Smooth muscle cell (in vitro differentiated cells): ENCODE measurements around the gene CALN1. TPM values are rescaled to one million over a fixed set of nuclear protein-coding genes. Genes with fewer than 3 reads are reported as not detected.

Experiments used
- DNase-seq: peaks from one replicate; lab custom pipeline; 2025; ENCODE audit not compliant: unreplicated experiment; lab: John Stamatoyannopoulos, UW
- H2AFZ ChIP-seq: fragments of 200-600 bp; sonication (generic); 2 replicates; pipeline ENCODE4 v1.6.0; 2016; ENCODE audit warnings: antibody characterized with exemption, low read depth, mild to moderate bottlenecking
- H3F3A ChIP-seq: fragments of 200-600 bp; sonication (generic); 2 replicates; pipeline ENCODE4 v1.6.0; 2017; ENCODE audit warnings: antibody characterized with exemption, low read depth
- H3K27ac ChIP-seq: fragments of 200-600 bp; sonication (generic); 2 replicates; pipeline ENCODE4 v1.5.1; 2016; ENCODE audit warnings: low read depth, mild to moderate bottlenecking
- H3K27me3 ChIP-seq: fragments of 200-600 bp; sonication (generic); 2 replicates; pipeline ENCODE4 v1.6.1; 2016; ENCODE audit warnings: low read depth, mild to moderate bottlenecking
- H3K36me3 ChIP-seq: fragments of 200-600 bp; sonication (generic); 2 replicates; pipeline ENCODE4 v1.5.1; 2016; ENCODE audit warnings: low read depth
- H3K4me1 ChIP-seq: fragments of 200-600 bp; sonication (generic); 2 replicates; pipeline ENCODE4 v1.5.1; 2016; ENCODE audit warnings: low read depth
- H3K4me2 ChIP-seq: fragments of 200-600 bp; sonication (generic); 2 replicates; pipeline ENCODE4 v1.6.0; 2016; ENCODE audit warnings: mild to moderate bottlenecking
- H3K4me3 ChIP-seq: fragments of 200-600 bp; sonication (generic); 2 replicates; pipeline ENCODE4 v1.5.1; 2016; ENCODE audit warnings: mild to moderate bottlenecking
- H3K79me2 ChIP-seq: fragments of 200-600 bp; sonication (generic); 2 replicates; pipeline ENCODE4 v1.6.0; 2016; ENCODE audit warnings: low read depth, mild to moderate bottlenecking
- H3K9ac ChIP-seq: fragments of 200-600 bp; sonication (generic); 2 replicates; pipeline ENCODE4 v1.6.0; 2016; ENCODE audit warnings: low read depth
- H3K9me3 ChIP-seq: fragments of 200-600 bp; sonication (generic); replicated peaks from 2 replicates; pipeline ENCODE4 v1.5.1; 2016; ENCODE audit warnings: low read depth
- H4K20me1 ChIP-seq: fragments of 200-600 bp; sonication (generic); 2 replicates; pipeline ENCODE4 v1.6.0; 2016; ENCODE audit warnings: low read depth
- WGBS: methylation state at CpG from one replicate; pipeline ENCODE4 v1.1.7; 2016; ENCODE audit warnings: low lambda C conversion rate; 5-methylcytosine and 5-hydroxymethylcytosine counted together
- polyA plus RNA-seq: library from polyadenylated mRNA; unstranded; fragments of >200 nt; fragmentation: Nextera tagmentation; extraction: Ambion mirVana; gene quantifications from 2 replicates; pipeline ENCODE4 v1.2.1, GENCODE V29; 2016
- total RNA-seq: library from RNA; depleted of rRNA; stranded (reverse); fragments of >200 nt; gene quantifications from 2 replicates; pipeline ENCODE4 v1.2.3, GENCODE V29; 2014
- TF ChIP-seq, protein P1 (sequence below): fragments of 200-600 bp; sonication (generic); IDR thresholded peaks from 2 replicates; pipeline ENCODE4 v1.5.1; 2017; ENCODE audit warnings: borderline replicate concordance, mild to moderate bottlenecking, antibody characterized with exemption; ENCODE audit not compliant: insufficient read depth, poor library complexity, severe bottlenecking

CALN1 gene
- total and polyA plus RNA-seq, 2 experiments from 2014 or later = not detected

DNA sequence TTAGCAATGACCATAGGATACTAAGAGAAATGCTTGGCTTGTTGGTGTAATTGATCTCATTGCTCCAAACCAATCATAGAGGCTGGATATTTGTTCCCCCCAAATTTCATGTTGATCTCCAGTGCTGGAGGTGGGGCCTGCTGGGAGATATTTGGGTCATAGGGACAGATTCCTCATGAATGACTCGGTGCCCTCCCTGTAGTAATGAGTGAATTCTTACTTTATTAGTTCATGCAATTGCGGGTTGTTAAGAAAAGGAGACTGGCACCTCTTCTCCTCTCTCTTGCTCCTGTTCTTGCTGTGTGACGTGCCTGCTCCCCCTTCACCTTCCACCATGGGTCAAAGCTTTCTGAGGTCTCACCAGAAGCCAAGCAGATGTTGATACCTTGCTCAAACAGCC, 630.1 kb downstream of the CALN1 start:
- TF ChIP-seq, protein P1, sequence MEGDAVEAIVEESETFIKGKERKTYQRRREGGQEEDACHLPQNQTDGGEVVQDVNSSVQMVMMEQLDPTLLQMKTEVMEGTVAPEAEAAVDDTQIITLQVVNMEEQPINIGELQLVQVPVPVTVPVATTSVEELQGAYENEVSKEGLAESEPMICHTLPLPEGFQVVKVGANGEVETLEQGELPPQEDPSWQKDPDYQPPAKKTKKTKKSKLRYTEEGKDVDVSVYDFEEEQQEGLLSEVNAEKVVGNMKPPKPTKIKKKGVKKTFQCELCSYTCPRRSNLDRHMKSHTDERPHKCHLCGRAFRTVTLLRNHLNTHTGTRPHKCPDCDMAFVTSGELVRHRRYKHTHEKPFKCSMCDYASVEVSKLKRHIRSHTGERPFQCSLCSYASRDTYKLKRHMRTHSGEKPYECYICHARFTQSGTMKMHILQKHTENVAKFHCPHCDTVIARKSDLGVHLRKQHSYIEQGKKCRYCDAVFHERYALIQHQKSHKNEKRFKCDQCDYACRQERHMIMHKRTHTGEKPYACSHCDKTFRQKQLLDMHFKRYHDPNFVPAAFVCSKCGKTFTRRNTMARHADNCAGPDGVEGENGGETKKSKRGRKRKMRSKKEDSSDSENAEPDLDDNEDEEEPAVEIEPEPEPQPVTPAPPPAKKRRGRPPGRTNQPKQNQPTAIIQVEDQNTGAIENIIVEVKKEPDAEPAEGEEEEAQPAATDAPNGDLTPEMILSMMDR = no peak
- H3F3A ChIP-seq = no peaks in the 10 kb centered on the region
- WGBS = 87% methylated on average over 3 of the region's 3 CpGs

GRCh38 chr7:71780282-71780681, 631.9 kb downstream of the CALN1 start:
- H4K20me1 ChIP-seq = no peaks in the 10 kb centered on the region
- no peak overlapping the region for H3K27ac ChIP-seq
- DNase-seq = no peak
- H3K9ac ChIP-seq = no peak overlapping the region
- no peak overlapping the region for H3K4me3 ChIP-seq
- no peak overlapping the region for H3K4me2 ChIP-seq
- no peaks in the 10 kb centered on the region for H3K36me3 ChIP-seq
- 25% methylated on average over 7 of the region's 7 CpGs for WGBS
- H3K4me1 ChIP-seq = peaks cover 4% of the 10 kb centered on the region
- TF ChIP-seq, protein P1 = no peak
- H3F3A ChIP-seq = no peaks in the 10 kb centered on the region
- no peaks in the 10 kb centered on the region for H3K79me2 ChIP-seq
- no peaks in the 10 kb centered on the region for H3K9me3 ChIP-seq
- H3K27me3 ChIP-seq = peaks cover 10% of the 10 kb centered on the region
- H2AFZ ChIP-seq = no peak overlapping the region

More for the DNA sequence above, 630.1 kb downstream of the CALN1 start:
- Histone ChIP-seq H3K4me1 (peaks cover 4% of the 10 kb centered on the region), H3K4me2 (no peak overlapping the region), H2AFZ (no peak overlapping the region), H3K9ac (no peak overlapping the region), H3K9me3 (no peaks in the 10 kb centered on the region), H3K79me2 (no peaks in the 10 kb centered on the region), H4K20me1 (no peaks in the 10 kb centered on the region), H3K27ac (no peak overlapping the region), H3K4me3 (no peak overlapping the region), H3K36me3 (no peaks in the 10 kb centered on the region), H3K27me3 (peaks cover 10% of the 10 kb centered on the region)
- no peak for DNase-seq

GRCh38 chr7:71777278-71777677, 634.9 kb downstream of the CALN1 start:
- Histone ChIP-seq H2AFZ (no peak overlapping the region), H3K27ac (no peak overlapping the region), H3K9me3 (no peaks in the 10 kb centered on the region), H3K4me3 (no peak overlapping the region), H3K27me3 (peaks cover 10% of the 10 kb centered on the region), H3K79me2 (no peaks in the 10 kb centered on the region), H3K9ac (no peak overlapping the region), H4K20me1 (no peaks in the 10 kb centered on the region), H3K36me3 (no peaks in the 10 kb centered on the region), H3K4me2 (no peak overlapping the region), H3F3A (no peaks in the 10 kb centered on the region), H3K4me1 (peaks cover 4% of the 10 kb centered on the region)
- WGBS = 95% methylated on average over 8 of the region's 8 CpGs
- no peak for DNase-seq
- TF ChIP-seq, protein P1 = no peak

DNA sequence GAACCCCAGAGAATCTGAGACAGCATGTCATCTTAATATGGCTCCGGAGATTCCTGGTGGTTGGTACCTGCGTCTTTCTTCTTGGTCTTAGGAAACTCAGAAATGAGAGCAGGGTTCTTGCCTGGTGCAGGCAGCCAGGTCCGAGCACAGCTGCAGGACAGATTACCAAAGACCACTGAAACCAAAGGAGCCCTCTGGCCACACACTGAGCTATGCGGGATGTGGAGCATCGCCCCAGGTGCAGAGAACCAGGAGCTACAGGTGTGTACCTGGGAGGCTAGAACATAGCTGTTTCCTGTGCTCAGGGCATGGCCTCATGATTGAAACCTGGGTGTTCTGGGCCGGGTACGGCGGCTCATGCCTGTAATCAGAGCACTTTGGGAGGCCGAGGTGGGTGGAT, 635.4 kb downstream of the CALN1 start:
- H3F3A ChIP-seq = no peaks in the 10 kb centered on the region
- peaks cover 10% of the 10 kb centered on the region for H3K27me3 ChIP-seq
- H3K9ac ChIP-seq = no peak overlapping the region
- H3K79me2 ChIP-seq = no peaks in the 10 kb centered on the region
- no peak overlapping the region for H3K27ac ChIP-seq
- no peak for DNase-seq
- H3K4me3 ChIP-seq = no peak overlapping the region
- no peaks in the 10 kb centered on the region for H4K20me1 ChIP-seq
- no peaks in the 10 kb centered on the region for H3K36me3 ChIP-seq
- WGBS = 94% methylated on average over 9 of the region's 9 CpGs
- no peak overlapping the region for H2AFZ ChIP-seq
- no peak overlapping the region for H3K4me2 ChIP-seq
- TF ChIP-seq, protein P1 = no peak
- peaks cover 4% of the 10 kb centered on the region for H3K4me1 ChIP-seq
- H3K9me3 ChIP-seq = no peaks in the 10 kb centered on the region
